GM23338 (cell line): Measurements from ENCODE around the gene ZNF385C. TPM values are rescaled to one million over a fixed set of nuclear protein-coding genes. Genes with fewer than 3 reads are reported as not detected.

Experiments
- ATAC-seq: fragments of 200-7000 bp; cut with Tn5 transposase; 3 replicates; pipeline ENCODE4 v1.9.1; 2020
- DNase-seq: peaks from one replicate; pipeline ENCODE4 v3.0.0-alpha.2; 2015; ENCODE audit warnings: low spot score
- H2AFZ ChIP-seq: fragments of 200-600 bp; sonication (generic); 2 replicates; pipeline ENCODE4 v1.8.0; 2016; ENCODE audit warnings: antibody characterized with exemption, mild to moderate bottlenecking, moderate library complexity
- H3F3A ChIP-seq: fragments of 200-600 bp; sonication (generic); replicated peaks from 2 replicates; pipeline ENCODE4 v1.8.0; 2017; ENCODE audit warnings: antibody characterized with exemption, mixed run types, low read depth
- H3K27ac ChIP-seq: fragments of 200-600 bp; sonication (generic); 2 replicates; pipeline ENCODE4 v1.6.1; 2016; ENCODE audit warnings: low read depth
- H3K27me3 ChIP-seq: fragments of 200-600 bp; sonication (generic); 2 replicates; pipeline ENCODE4 v1.8.0; 2016; ENCODE audit warnings: mild to moderate bottlenecking, mixed run types, moderate library complexity; ENCODE audit not compliant: insufficient read depth
- H3K36me3 ChIP-seq: fragments of 200-600 bp; sonication (generic); 2 replicates; pipeline ENCODE4 v1.8.0; 2016; ENCODE audit warnings: mild to moderate bottlenecking; ENCODE audit not compliant: insufficient read depth
- H3K4me1 ChIP-seq: fragments of 200-600 bp; sonication (generic); 2 replicates; pipeline ENCODE4 v1.8.0; 2016; ENCODE audit warnings: mild to moderate bottlenecking, moderate library complexity; ENCODE audit not compliant: insufficient read depth
- H3K4me2 ChIP-seq: fragments of 200-600 bp; sonication (generic); 2 replicates; pipeline ENCODE4 v1.7.1; 2017; ENCODE audit warnings: mixed run types
- H3K4me3 ChIP-seq: fragments of 200-600 bp; sonication (generic); 2 replicates; pipeline ENCODE4 v1.6.1; 2016; ENCODE audit warnings: mixed run types
- H3K79me2 ChIP-seq: fragments of 200-600 bp; sonication (generic); replicated peaks from 2 replicates; pipeline ENCODE4 v1.8.0; 2017; ENCODE audit warnings: mild to moderate bottlenecking; ENCODE audit not compliant: insufficient read depth
- H3K9me2 ChIP-seq: fragments of 200-600 bp; sonication (generic); 2 replicates; pipeline ENCODE4 v1.8.0; 2017; ENCODE audit not compliant: insufficient read depth
- H4K20me1 ChIP-seq: fragments of 200-600 bp; sonication (generic); replicated peaks from 2 replicates; pipeline ENCODE4 v1.8.0; 2017; ENCODE audit warnings: mild to moderate bottlenecking; ENCODE audit not compliant: insufficient read depth
- H3K27ac Mint-ChIP-seq: 2 replicates; pipeline ENCODE4 v1.8.0; 2020; ENCODE audit warnings: inconsistent platforms, mild to moderate bottlenecking, moderate library complexity, mixed read lengths
- H3K27me3 Mint-ChIP-seq: 3 replicates; pipeline ENCODE4 v1.8.0; 2022; ENCODE audit warnings: low read depth, mild to moderate bottlenecking, moderate library complexity, mixed read lengths, inconsistent platforms; ENCODE audit not compliant: insufficient read depth, poor library complexity
- H3K36me3 Mint-ChIP-seq: 3 replicates; pipeline ENCODE4 v1.8.0; 2021; ENCODE audit warnings: low read depth, mild to moderate bottlenecking, inconsistent platforms, moderate library complexity, mixed read lengths
- H3K4me1 Mint-ChIP-seq: 3 replicates; pipeline ENCODE4 v1.8.0; 2020; ENCODE audit warnings: mild to moderate bottlenecking, inconsistent platforms, mixed read lengths
- H3K4me3 Mint-ChIP-seq: 3 replicates; pipeline ENCODE4 v1.8.0; 2021; ENCODE audit warnings: moderate library complexity, mild to moderate bottlenecking, inconsistent platforms, mixed read lengths
- H3K9me3 Mint-ChIP-seq: 3 replicates; pipeline ENCODE4 v1.8.0; 2020; ENCODE audit warnings: moderate library complexity, mild to moderate bottlenecking, inconsistent platforms, mixed read lengths
- CREB1 ChIP-seq: fragments of 250-450 bp; sonication (Bioruptor Pico); IDR thresholded peaks from 2 replicates; pipeline ENCODE4 v1.5.0; 2020; ENCODE audit warnings: low read depth, mild to moderate bottlenecking, moderate library complexity
- EZH2 ChIP-seq: fragments of 200-600 bp; sonication (generic); IDR thresholded peaks from one replicate; pipeline ENCODE4 v1.8.0; 2017; ENCODE audit warnings: antibody characterized with exemption, mild to moderate bottlenecking, low read depth; ENCODE audit not compliant: unreplicated experiment
- EZH2phosphoT487 ChIP-seq: fragments of 200-600 bp; sonication (generic); IDR thresholded peaks from one replicate; pipeline ENCODE4 v1.8.1; 2018; ENCODE audit warnings: antibody characterized with exemption; ENCODE audit not compliant: unreplicated experiment
- JUNB ChIP-seq: IDR thresholded peaks from one replicate; pipeline ENCODE4 v1.6.1; 2016; ENCODE audit warnings: antibody characterized with exemption; ENCODE audit not compliant: unreplicated experiment
- NANOG ChIP-seq: IDR thresholded peaks from 2 replicates; pipeline ENCODE4 v1.6.1; 2016; ENCODE audit warnings: antibody characterized with exemption, borderline replicate concordance
- POLR2AphosphoS5 ChIP-seq: IDR thresholded peaks from 2 replicates; pipeline ENCODE4 v1.6.1; 2016; ENCODE audit warnings: antibody characterized with exemption, low read depth
- STAT1 ChIP-seq: IDR thresholded peaks from one replicate; pipeline ENCODE4 v1.6.1; 2016; ENCODE audit warnings: antibody characterized with exemption; ENCODE audit not compliant: unreplicated experiment
- ZNF114 ChIP-seq: fragments of 250-450 bp; sonication (Bioruptor Pico); IDR thresholded peaks from 2 replicates; pipeline ENCODE4 v1.5.0; 2020; ENCODE audit warnings: mild to moderate bottlenecking, moderate library complexity
- ZNF331 ChIP-seq: fragments of 250-450 bp; sonication (Bioruptor Pico); IDR thresholded peaks from 2 replicates; pipeline ENCODE4 v1.5.0; 2020; ENCODE audit warnings: low read depth, mild to moderate bottlenecking, moderate library complexity
- polyA plus RNA-seq: library from polyadenylated mRNA; unstranded; fragments of >200 nt; fragmentation: Nextera tagmentation; extraction: Ambion mirVana; gene quantifications from 2 replicates; pipeline ENCODE4 v1.2.1, GENCODE V29; 2016
- total RNA-seq: library from RNA; depleted of rRNA; stranded (reverse); fragments of >200 nt; shearing (Covaris generic); gene quantifications from 2 replicates; pipeline ENCODE4 v1.2.3, GENCODE V29; 2014
- TF ChIP-seq, protein P1 (sequence below), 2 experiments: fragments of 200-600 bp in 1 of 2; sonication (generic) in 1 of 2; conservative IDR thresholded peaks; 2 replicates each; pipeline versions ENCODE4 v1.5.1 to v1.6.1; 2016 to 2017; ENCODE audit warnings: antibody characterized with exemption in 2 of 2, low read depth in 2 of 2, mild to moderate bottlenecking in 2 of 2, moderate library complexity in 1 of 2
- TF ChIP-seq, protein P2 (sequence below): IDR thresholded peaks from 2 replicates; pipeline ENCODE4 v1.6.1; 2016; ENCODE audit warnings: antibody characterized with exemption
- TF ChIP-seq, protein P3 (sequence below): IDR thresholded peaks from one replicate; pipeline ENCODE4 v1.6.1; 2018; ENCODE audit warnings: antibody characterized with exemption; ENCODE audit not compliant: unreplicated experiment
- TF ChIP-seq, protein P4 (sequence below): fragments of 250-450 bp; sonication (Bioruptor Pico); IDR thresholded peaks from 2 replicates; pipeline ENCODE4 v1.5.0; 2020; ENCODE audit warnings: mild to moderate bottlenecking, moderate library complexity

ZNF385C gene
- total and polyA plus RNA-seq, 2 experiments from 2014 or later = 1.9 to 3.1 TPM

DNA sequence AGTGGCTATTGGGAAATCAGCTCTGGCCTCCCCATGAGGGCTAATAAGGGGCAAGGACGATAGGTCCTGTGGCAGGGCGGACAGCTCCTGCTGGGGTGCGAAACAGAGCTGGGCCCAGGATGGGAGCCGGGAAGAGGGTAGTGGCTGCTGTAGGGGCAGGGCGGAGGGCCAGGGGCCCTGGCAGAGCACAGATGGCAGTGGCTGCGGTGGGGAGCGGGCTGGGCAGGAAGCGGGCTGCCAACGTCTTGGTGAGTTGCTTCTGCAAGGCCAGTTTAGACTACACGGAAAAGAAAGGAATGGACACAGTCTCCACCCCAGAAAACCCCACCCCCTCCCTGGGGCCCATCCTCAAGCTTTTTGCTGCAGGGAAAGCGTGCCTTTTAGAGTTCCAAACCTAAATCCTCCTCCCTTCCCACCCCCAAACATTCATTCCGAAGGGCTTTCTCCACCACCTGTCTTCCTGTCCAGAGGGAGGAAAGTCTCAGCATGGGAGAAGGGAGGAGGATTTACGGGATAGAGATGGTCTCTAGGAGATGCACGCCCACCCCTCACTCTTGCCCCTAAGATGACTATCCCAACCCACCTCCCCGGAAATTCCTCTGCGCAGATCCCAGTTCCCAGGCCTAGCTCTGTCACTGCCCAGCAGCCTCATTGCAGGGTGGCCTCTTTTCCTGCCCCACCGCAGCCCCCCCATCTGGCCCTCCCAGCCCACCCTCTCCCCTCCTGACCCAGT, 71.2 kb downstream of the ZNF385C start:
- ATAC-seq (no peak), DNase-seq (no peak)
- Mint-ChIP-seq H3K4me3 (no peak overlapping the region), H3K4me1 (peaks cover 31% of the 10 kb centered on the region), H3K27ac (0 out of 2 replicates have a peak overlapping the region, but pooled peaks have one; percentile 52), H3K36me3 (peaks cover 28% of the 10 kb centered on the region), H3K9me3 (no peaks in the 10 kb centered on the region; the same call in 2 of the 3 replicates), H3K27me3 (peaks cover 14% of the 10 kb centered on the region)
- H3K9me2 ChIP-seq = no peaks in the 10 kb centered on the region
- H3K4me3 ChIP-seq = no peak overlapping the region
- TF ChIP-seq, protein P1, sequence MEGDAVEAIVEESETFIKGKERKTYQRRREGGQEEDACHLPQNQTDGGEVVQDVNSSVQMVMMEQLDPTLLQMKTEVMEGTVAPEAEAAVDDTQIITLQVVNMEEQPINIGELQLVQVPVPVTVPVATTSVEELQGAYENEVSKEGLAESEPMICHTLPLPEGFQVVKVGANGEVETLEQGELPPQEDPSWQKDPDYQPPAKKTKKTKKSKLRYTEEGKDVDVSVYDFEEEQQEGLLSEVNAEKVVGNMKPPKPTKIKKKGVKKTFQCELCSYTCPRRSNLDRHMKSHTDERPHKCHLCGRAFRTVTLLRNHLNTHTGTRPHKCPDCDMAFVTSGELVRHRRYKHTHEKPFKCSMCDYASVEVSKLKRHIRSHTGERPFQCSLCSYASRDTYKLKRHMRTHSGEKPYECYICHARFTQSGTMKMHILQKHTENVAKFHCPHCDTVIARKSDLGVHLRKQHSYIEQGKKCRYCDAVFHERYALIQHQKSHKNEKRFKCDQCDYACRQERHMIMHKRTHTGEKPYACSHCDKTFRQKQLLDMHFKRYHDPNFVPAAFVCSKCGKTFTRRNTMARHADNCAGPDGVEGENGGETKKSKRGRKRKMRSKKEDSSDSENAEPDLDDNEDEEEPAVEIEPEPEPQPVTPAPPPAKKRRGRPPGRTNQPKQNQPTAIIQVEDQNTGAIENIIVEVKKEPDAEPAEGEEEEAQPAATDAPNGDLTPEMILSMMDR (conservative IDR thresholded peaks at IDR 0.05; ENCODE audit: low read depth in 2 of 2) = no peak
- TF ChIP-seq NANOG (no peak), CREB1 (CRISPR knock-in tag) (no peak), EZH2phosphoT487 (no peak), POLR2AphosphoS5 (no peak), ZNF114 (CRISPR knock-in tag) (no peak), ZNF331 (no peak), JUNB (no peak), EZH2 (no peak), STAT1 (no peak)
- TF ChIP-seq, protein P2, sequence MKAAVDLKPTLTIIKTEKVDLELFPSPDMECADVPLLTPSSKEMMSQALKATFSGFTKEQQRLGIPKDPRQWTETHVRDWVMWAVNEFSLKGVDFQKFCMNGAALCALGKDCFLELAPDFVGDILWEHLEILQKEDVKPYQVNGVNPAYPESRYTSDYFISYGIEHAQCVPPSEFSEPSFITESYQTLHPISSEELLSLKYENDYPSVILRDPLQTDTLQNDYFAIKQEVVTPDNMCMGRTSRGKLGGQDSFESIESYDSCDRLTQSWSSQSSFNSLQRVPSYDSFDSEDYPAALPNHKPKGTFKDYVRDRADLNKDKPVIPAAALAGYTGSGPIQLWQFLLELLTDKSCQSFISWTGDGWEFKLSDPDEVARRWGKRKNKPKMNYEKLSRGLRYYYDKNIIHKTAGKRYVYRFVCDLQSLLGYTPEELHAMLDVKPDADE = no peak
- TF ChIP-seq, protein P3, sequence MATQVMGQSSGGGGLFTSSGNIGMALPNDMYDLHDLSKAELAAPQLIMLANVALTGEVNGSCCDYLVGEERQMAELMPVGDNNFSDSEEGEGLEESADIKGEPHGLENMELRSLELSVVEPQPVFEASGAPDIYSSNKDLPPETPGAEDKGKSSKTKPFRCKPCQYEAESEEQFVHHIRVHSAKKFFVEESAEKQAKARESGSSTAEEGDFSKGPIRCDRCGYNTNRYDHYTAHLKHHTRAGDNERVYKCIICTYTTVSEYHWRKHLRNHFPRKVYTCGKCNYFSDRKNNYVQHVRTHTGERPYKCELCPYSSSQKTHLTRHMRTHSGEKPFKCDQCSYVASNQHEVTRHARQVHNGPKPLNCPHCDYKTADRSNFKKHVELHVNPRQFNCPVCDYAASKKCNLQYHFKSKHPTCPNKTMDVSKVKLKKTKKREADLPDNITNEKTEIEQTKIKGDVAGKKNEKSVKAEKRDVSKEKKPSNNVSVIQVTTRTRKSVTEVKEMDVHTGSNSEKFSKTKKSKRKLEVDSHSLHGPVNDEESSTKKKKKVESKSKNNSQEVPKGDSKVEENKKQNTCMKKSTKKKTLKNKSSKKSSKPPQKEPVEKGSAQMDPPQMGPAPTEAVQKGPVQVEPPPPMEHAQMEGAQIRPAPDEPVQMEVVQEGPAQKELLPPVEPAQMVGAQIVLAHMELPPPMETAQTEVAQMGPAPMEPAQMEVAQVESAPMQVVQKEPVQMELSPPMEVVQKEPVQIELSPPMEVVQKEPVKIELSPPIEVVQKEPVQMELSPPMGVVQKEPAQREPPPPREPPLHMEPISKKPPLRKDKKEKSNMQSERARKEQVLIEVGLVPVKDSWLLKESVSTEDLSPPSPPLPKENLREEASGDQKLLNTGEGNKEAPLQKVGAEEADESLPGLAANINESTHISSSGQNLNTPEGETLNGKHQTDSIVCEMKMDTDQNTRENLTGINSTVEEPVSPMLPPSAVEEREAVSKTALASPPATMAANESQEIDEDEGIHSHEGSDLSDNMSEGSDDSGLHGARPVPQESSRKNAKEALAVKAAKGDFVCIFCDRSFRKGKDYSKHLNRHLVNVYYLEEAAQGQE = no peak
- TF ChIP-seq, protein P4, sequence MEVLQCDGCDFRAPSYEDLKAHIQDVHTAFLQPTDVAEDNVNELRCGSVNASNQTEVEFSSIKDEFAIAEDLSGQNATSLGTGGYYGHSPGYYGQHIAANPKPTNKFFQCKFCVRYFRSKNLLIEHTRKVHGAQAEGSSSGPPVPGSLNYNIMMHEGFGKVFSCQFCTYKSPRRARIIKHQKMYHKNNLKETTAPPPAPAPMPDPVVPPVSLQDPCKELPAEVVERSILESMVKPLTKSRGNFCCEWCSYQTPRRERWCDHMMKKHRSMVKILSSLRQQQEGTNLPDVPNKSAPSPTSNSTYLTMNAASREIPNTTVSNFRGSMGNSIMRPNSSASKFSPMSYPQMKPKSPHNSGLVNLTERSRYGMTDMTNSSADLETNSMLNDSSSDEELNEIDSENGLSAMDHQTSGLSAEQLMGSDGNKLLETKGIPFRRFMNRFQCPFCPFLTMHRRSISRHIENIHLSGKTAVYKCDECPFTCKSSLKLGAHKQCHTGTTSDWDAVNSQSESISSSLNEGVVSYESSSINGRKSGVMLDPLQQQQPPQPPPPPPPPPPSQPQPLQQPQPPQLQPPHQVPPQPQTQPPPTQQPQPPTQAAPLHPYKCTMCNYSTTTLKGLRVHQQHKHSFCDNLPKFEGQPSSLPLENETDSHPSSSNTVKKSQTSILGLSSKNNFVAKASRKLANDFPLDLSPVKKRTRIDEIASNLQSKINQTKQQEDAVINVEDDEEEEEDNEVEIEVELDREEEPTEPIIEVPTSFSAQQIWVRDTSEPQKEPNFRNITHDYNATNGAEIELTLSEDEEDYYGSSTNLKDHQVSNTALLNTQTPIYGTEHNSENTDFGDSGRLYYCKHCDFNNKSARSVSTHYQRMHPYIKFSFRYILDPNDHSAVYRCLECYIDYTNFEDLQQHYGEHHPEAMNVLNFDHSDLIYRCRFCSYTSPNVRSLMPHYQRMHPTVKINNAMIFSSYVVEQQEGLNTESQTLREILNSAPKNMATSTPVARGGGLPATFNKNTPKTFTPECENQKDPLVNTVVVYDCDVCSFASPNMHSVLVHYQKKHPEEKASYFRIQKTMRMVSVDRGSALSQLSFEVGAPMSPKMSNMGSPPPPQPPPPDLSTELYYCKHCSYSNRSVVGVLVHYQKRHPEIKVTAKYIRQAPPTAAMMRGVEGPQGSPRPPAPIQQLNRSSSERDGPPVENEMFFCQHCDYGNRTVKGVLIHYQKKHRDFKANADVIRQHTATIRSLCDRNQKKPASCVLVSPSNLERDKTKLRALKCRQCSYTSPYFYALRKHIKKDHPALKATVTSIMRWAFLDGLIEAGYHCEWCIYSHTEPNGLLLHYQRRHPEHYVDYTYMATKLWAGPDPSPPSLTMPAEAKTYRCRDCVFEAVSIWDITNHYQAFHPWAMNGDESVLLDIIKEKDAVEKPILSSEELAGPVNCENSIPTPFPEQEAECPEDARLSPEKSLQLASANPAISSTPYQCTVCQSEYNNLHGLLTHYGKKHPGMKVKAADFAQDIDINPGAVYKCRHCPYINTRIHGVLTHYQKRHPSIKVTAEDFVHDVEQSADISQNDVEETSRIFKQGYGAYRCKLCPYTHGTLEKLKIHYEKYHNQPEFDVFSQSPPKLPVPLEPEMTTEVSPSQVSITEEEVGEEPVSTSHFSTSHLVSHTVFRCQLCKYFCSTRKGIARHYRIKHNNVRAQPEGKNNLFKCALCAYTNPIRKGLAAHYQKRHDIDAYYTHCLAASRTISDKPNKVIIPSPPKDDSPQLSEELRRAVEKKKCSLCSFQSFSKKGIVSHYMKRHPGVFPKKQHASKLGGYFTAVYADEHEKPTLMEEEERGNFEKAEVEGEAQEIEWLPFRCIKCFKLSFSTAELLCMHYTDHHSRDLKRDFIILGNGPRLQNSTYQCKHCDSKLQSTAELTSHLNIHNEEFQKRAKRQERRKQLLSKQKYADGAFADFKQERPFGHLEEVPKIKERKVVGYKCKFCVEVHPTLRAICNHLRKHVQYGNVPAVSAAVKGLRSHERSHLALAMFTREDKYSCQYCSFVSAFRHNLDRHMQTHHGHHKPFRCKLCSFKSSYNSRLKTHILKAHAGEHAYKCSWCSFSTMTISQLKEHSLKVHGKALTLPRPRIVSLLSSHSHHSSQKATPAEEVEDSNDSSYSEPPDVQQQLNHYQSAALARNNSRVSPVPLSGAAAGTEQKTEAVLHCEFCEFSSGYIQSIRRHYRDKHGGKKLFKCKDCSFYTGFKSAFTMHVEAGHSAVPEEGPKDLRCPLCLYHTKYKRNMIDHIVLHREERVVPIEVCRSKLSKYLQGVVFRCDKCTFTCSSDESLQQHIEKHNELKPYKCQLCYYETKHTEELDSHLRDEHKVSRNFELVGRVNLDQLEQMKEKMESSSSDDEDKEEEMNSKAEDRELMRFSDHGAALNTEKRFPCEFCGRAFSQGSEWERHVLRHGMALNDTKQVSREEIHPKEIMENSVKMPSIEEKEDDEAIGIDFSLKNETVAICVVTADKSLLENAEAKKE = no peak
- peaks cover 6% of the 10 kb centered on the region; the same call in 1 of the 2 replicates for H3K36me3 ChIP-seq
- H3K27me3 ChIP-seq = no peaks in the 10 kb centered on the region
- H3F3A ChIP-seq = peaks cover 19% of the 10 kb centered on the region
- no peak overlapping the region for H2AFZ ChIP-seq
- H3K4me2 ChIP-seq = no peak overlapping the region
- H3K27ac ChIP-seq = no peak overlapping the region
- H3K79me2 ChIP-seq = no peaks in the 10 kb centered on the region
- no peaks in the 10 kb centered on the region; the same call in 1 of the 2 replicates for H4K20me1 ChIP-seq
- H3K4me1 ChIP-seq = peaks cover 5% of the 10 kb centered on the region; the same call in 1 of the 2 replicates
